HTERT RPE-1 (cell line): ENCODE results near the gene OBSCN.

ENCODE experiments used
- in situ Hi-C: fragments of 300-500 bp; cut with MboI; formaldehyde crosslinking; loops from 4 replicates; pipeline ENCODE4 v1.14.3; 2020; ENCODE audit warnings: low sequenced_read_pairs

The OBSCN gene

DNA sequence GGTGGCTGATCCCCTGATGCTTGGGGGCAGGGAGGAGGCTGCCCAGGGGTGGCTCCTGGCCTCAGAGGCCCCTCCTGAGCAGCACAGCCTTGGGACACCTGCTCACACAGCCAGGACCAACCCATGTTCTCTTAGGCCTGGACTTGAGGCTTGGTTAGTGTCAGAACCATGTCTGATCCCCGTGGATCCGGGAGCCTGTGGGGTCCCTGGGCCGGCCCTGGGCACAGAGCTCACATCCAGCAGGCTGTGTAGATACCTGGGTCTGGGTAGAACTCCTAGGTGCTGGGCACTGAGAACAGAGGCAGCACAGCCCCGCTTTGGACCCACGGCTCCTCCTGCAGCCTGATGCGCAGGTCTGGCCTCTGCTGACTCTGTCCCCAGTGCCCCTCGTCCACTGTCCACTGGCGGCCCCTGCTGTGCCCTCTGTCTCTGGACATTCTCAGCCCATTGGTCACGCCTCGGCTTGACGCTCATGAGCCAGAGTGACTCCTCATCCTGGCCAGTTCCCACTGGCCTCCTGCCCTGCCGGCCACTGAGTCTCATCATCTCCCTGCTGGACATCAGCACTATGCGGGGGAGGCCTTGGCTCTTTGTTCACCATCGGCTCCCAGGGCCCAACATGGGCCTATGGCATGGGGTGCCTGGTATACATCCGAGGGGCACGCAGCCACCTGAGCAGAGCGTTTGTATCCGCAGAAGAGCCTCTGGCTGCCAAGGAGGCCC lies 128.6 kb downstream of the OBSCN start:
- in situ Hi-C loops, result no loop called here

DNA sequence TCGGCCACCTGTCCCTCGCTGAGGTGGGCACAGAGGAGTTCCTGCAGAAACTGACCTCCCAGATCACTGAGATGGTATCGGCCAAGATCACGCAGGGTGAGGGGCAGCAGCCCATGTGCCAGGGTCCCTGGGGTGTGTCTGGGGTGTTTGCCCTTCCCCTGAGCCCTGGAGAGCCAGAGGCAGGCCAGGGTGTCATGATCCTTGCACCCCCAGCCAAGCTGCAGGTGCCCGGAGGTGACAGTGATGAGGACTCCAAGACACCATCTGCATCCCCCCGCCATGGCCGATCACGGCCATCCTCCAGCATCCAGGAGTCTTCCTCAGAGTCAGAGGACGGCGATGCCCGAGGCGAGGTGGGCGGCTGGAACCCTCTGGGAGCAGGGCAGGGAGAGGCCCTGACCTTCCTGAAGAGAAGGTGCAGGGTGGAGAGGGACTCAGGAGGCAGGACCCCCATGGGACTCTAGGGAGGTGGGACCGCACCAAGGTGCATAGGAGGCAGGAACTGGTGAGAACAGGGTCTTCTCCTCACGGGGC lies 129.3 kb downstream of the OBSCN start:
- in situ Hi-C loops, result no loop called here

DNA sequence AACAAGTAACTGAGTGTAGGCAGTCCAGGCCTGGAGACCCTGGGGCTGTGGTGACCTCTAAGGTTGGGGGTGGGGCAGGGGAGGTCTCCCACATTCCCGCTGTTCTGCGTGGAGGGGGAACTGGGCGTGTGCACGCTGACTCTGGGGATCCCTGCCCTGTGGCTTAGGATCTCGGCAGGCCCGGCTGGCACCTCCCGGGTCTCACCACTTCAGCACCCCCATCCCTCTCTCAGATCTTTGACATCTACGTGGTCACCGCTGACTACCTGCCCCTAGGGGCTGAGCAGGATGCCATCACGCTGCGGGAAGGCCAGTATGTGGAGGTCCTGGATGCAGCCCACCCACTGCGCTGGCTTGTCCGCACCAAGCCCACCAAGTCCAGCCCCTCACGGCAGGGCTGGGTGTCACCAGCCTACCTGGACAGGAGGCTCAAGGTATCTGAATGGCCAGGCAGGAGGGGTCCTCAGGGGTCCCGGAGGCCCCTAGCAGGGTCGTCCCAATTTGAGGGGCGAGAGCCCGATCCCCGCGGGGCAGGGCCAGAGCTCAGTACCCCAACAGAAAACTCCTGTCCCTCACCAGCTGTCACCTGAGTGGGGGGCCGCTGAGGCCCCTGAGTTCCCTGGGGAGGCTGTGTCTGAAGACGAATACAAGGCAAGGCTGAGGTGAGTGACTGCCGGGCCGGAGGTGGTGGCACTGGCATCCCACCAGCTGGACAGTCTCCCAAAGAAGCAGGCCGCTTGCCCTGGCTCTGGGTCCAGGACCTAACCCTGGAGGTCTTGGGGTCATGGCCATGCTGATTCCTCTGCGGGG lies 130.1 kb downstream of the OBSCN start:
- in situ Hi-C loops, result no loop called here

DNA sequence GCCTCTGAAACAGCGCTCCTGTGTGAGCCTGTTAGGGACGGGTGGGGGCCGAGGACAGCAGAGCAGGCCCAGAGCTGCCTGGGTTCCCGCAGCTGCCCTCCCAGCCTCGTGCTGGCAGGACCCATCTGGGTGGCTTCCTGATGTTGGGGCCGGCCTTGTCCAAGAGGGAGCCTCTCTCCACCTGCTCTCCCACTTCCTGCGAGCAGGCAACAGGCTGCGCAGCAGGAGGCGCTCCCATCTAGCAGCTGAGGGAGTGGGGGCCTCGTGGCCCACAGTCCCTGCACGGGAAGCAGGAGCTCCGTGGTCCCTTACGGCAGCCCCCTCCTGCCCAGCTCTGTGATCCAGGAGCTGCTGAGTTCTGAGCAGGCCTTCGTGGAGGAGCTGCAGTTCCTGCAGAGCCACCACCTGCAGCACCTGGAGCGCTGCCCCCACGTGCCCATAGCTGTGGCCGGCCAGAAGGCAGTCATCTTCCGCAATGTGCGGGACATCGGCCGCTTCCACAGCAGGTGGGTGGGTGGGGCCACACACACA lies 130.7 kb downstream of the OBSCN start:
- in situ Hi-C loops, result no loop called here

DNA sequence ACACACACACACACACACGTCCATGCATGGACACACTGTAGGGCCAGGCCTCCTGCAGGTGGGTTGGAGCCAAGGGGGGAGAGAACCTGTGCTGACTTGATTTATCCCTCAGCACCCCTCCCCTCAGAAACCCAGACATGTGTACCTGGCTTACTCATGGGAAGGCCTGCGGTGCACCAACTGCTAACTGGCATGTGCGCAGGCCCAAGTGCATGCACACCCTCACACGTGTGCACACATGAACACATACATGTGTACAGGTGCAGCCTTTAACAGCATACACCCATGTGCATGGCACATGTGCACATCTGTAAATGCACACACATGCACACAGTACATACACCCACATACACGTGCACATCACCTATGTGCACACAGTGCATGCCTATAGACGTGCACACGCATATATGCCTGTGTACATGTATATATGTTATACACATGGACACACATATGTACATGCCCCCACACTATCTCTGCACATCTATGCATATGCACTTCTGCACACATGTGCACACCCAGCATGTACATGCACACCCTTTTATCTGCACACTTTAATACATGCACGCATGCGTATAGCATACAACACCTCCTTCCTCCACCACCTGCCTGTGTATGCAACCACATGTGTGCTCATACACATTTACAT lies 131.3 kb downstream of the OBSCN start:
- in situ Hi-C loops, result no loop called here

DNA sequence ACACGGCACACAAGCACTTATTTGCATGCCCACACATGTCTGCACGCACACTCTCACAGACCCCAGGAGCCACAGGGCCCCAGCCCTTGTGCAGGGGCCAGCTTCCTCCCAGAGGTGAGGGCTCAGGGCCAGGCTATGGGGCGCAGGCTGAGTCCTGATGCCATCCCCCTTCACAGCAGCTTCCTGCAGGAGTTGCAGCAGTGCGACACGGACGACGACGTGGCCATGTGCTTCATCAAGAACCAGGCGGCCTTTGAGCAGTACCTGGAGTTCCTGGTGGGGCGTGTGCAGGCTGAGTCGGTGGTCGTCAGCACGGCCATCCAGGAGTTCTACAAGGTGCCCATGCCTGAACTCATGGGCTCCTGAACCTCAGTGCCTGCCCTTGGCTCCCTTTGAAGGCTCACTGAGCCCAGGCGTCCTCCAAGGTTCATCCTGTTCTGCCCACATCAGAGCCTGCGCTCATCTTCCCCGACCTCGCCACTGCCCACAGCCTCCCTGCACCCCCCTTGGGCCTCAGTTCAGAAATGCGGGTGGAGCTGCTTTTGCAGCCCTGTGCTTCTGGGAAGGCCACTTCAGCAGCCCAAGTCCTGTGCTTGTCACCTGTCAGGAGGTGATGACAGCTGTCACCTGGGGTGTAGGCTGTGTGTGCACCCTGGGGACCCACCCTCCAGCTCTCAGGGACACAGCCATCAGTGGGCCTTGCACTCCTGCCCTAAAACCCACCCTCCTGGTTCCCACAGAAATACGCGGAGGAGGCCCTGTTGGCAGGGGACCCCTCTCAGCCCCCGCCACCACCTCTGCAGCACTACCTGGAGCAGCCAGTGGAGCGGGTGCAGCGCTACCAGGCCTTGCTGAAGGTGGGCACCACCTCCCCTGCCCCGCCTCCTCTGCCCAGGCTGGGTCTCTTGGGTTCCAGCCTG lies 132.2 kb downstream of the OBSCN start:
- in situ Hi-C loops, result no loop called here

DNA sequence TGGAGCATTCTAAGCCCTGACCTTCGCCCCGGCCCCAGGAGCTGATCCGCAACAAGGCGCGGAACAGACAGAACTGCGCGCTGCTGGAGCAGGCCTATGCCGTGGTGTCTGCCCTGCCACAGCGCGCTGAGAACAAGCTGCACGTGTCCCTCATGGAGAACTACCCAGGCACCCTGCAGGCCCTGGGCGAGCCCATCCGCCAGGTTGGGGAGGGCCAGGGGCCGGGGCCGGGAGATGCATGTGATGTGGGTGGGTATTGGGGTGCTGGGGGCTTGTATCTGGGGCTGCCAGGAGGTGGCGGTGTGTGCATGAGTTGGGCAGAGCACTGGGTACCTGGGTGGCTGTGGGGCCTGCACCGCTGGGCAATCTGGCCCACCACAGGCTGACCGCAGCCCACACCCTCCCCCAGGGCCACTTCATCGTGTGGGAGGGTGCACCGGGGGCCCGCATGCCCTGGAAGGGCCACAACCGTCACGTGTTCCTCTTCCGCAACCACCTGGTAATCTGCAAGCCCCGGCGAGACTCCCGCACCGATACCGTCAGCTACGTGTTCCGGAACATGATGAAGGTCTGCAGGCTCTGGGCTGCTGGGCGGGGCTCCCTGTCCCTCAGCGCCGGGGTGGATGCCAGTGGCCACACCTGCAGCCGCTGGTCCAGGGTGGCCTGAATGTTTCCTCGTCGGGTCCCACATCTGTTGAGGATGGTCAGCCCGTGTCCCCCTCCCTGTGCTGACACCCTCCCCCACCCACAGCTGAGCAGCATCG lies 133.0 kb downstream of the OBSCN start:
- in situ Hi-C loops, result no loop called here

DNA sequence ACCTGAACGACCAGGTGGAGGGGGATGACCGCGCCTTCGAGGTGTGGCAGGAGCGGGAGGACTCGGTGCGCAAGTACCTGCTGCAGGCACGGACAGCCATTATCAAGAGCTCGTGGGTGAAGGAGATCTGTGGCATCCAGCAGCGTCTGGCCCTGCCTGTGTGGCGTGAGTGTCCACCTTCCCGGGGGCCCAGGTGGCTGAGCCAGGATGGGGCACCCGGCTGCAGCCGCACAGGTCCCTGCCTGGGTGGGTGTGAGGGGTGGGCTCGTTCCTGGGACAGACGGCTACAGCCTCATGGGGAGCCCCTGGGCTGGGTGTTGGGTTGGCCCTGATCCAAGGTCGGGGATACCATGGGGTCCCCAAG lies 133.6 kb downstream of the OBSCN start:
- in situ Hi-C loops, result no loop called here

DNA sequence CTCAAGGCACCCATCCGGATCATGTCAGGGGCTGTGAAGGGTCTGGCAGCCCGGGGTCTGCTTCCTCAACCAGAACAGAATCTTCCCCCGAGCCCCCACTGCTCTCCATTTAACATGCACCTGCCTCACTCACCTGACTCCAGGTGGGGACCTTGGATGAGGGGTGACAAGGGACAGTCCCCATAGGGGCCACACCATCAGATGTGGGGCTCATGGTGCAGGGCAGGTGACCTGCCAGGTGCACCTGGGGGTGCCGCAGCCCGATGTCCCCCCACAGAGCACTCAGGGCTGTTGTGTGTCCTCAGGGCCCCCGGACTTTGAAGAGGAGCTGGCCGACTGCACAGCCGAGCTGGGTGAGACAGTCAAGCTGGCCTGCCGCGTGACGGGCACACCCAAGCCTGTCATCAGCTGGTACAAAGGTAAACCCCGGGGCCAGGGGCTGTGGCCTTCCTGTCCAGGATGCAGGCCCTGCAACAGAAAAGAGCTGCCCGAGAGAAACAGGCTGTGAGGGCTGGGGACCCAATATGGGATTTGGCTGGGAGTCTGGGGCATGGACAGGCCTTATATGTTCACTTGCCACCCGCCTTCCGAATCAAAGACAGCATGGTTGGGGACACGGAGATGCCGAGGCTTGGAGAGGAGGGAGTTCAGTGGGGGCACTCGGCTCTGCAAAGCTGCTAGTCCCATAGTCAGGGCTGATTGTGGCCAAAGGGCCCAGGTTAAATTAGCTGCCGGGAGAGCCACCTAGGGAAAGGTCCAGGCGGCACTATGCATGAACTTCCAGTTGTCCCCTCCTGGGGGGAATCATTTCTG lies 134.2 kb downstream of the OBSCN start:
- in situ Hi-C loops, result no loop called here

DNA sequence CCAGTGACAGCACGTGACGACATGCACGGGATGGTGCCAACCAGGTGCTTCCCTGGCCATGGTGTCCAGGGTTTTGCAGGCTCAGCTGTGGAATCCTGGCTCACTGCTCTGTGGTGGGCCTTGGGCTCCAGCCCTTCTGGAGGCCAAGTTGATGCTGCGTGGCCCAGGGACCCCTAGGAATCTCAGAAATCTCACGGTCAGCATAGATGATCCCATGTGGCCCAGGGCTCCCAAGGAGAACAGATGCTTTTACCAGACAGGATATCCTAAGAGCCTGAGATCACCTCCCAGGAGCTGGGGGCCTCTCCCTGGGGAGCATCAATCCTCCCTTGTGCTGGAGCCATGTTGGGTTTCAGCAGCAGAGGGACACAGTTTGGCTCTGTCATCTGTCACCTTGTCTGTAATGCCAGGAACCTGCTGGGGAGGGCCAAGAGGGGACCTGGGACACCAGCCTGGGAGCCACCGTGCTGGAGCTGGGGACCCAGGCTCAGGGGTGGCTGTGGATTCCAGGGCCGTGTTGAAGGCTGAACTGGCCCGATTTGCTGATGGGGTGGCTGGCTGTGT lies 134.9 kb downstream of the OBSCN start:
- in situ Hi-C loops, result no loop called here

DNA sequence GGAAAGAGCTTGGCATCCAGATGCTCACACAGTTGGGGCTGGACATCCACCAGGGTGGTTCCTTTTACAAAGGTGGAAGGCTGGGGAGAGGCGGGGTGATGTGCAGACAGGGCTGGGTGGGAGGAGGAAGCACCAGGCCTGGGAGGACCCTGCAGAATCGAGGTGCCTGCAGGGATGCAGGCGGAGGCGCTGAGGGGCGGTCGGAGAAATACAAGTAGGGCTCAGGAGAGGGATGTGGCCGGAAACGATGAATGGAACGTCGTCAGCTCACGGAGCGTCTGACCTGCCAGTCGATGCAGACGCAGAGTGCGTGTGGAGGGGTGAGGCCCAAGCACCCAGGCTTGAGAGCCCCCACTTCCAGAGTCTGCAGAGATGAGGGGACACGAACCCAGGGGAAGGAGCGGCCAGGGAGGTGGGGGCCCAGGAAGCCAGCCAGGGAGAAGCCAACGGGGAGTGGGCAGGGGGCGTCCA lies 135.4 kb downstream of the OBSCN start:
- in situ Hi-C loops, result no loop called here

DNA sequence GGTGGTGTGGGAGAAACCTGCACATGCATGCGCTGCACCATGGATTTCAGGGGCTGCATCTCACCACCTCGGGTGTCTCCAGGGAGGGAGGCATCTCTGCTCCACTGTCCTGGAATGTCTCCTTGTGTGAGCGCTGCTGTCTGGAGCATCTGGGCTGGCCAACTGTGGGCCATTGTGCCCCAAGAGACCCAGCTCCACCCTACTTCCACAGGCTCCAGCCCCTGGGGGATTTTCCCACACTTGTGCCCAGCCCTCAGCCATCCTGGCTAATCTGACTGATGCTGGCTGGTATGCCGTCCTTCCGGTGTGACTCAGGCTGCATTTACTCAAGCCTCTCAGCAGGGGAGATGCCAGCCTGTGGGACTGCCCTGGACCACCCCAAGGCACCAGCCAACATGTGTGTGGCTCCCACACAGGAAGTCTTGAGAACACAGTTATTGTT lies 136.8 kb downstream of the OBSCN start:
- in situ Hi-C loops, result no loop called here

DNA sequence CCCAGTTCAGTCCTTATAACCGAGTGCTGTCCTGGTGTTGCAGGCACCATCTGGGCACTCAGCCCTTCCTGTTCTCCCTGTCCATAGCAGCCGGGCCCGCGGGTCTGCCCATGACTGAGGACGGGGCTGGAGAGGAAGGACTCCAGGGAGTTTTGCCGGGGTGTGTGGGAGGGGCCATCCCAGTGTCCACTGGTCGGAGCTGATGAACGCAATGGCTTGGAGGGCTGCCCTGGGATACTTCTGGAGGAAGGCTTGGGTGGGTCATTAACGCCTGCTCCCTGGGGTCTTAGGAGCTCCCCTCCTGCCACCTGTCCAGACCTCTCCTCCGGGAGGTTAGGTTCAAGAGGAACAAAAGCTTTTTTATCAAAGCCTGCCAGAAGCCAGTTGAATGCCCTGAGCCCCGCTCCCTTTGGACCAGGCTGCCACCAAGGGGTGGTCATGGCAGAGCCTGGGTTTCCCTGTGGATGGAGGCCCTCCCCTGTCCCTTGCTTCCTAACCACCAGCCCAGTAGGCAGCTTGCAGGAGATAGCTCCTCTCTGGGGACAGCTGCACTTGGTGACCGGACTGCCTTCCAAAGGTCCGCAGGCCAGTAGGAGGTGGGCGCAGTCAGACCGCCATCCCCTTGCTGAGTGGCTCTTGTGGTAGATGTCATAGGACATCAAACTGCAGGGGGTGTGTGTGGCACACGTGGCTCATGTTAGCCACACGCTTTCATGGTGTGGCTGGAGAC lies 137.5 kb downstream of the OBSCN start:
- in situ Hi-C loops, result no loop called here

DNA sequence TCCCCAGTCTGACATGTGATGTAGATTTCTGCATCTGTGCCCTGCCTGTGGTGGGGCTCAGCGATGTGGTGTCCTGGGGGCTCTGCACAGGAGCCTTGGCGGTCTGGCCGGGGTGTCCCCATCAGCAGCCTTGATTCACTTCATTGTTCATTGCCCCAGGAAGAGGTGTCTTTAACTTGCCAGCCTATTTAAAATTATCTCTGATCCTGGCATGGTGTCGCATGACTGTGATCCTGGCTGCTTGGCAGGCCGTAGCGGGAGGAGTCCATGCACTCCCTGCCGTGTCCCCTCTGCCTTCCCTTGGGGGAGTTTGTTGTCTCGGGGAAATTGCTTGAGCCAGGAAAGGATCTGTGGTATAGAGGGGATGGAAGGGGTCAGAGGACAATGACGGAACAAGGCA lies 138.9 kb downstream of the OBSCN start:
- in situ Hi-C loops, result no loop called here

DNA sequence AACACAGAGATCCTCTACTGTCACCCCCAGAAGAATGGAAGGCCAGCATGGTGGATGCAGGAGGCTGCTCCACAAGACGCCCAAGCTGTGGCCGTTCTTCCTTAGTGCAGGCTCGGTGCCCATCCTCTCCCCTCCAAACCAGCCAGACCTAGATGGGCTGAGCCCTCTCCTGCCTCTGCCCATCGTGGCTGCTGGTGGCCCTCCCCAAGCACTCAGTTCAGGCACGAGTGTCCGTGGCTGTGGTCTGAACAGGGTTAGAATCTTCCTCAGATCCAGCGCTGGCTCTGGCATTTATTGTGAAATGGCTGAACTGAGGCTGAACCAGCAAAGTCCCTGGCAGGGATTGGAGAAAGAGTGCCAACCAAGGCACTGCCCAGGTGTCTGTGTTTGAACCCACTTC lies 139.3 kb downstream of the OBSCN start:
- in situ Hi-C loops, result no loop called here

DNA sequence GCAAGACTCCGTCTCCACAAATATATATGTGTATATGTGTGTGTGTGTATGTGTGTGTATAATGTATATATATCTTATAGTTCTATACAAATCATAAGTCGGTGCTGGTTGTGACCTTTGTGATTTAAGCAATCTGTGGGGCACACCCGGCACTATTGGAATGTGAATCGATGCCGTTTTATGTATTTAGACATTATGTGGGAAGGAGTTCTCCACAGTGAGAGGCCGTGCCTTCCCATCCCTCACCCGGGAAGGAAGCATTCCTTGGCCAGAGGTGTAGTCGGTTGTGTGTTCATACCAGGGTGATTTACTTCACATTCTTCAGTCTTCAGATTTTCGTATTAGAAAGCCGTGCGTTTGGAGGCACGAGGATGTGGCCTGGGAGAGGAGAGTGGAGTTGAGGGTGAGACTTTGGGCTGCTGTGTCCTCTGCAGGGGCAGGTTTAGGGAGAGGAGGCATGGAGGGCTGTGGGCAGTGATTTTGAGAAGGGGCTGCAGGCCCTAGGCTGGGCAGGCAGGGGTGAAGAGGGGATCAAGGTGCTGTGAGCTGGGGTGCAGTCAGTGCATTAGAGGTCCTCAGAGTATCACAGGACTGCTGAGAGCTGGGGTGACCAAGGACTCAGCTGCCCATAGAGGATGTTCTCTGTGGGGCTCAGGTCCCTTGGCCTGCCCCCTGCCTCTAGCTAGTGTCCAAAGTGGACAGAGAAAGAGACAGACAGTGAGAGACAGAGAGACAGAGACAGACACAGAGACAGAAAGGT lies 141.0 kb downstream of the OBSCN start:
- in situ Hi-C loops, result no loop called here

DNA sequence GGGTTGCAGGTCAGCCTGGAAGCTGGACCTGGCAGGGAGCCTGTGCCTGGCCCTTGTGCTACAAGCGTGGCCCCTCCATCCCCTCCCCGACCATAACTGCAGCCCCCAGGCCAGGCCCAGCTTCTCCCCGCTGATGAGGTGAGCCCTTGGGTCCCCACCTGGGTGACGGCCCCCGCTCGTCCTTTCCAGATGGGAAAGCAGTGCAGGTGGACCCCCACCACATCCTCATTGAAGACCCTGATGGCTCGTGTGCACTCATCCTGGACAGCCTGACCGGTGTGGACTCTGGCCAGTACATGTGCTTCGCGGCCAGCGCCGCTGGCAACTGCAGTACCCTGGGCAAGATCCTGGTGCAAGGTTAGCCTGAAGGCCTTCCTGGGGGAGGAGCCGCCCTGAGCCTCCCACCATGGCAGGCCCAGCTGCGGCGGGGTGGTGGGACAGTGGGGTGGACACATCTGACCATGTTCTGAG lies 141.9 kb downstream of the OBSCN start:
- in situ Hi-C loops, result no loop called here
